CD4-positive, CD25-positive, alpha-beta regulatory T cell (primary cell): ENCODE measurements around the gene DENND4C. TPM values are rescaled to one million over a fixed set of nuclear protein-coding genes. Genes with fewer than 3 reads are reported as not detected.

Source experiments
- ATAC-seq, 2 donors: fragments of 150-1000 bp; cut with Tn5 transposase; one replicate each; pipeline ENCODE4 v1.10.0; 2021; ENCODE audit warnings: low read depth in 2 of 2, moderate number of reproducible peaks in 2 of 2, moderate library complexity in 1 of 2
- DNase-seq, 3 donors: peaks; one replicate each; pipeline versions ENCODE4 v3.0.0 to v3.0.0-alpha.2; 2012 to 2022; ENCODE audit warnings: mixed read lengths in 1 of 3
- H3K27ac ChIP-seq: one replicate; pipeline ENCODE4 v1.7.0; 2013; ENCODE audit warnings: mild to moderate bottlenecking, low read length; ENCODE audit not compliant: insufficient read depth, poor library complexity, severe bottlenecking
- H3K27me3 ChIP-seq: one replicate; pipeline ENCODE4 v1.7.0; 2013; ENCODE audit warnings: low read length; ENCODE audit not compliant: control insufficient read depth, insufficient read depth
- H3K36me3 ChIP-seq: one replicate; pipeline ENCODE4 v1.7.0; 2013; ENCODE audit warnings: mild to moderate bottlenecking, low read length, moderate library complexity; ENCODE audit not compliant: control insufficient read depth, insufficient read depth
- H3K4me1 ChIP-seq: 2 replicates; pipeline ENCODE4 v1.7.0; 2013; ENCODE audit warnings: mild to moderate bottlenecking, low read length; ENCODE audit not compliant: insufficient read depth, control insufficient read depth, poor library complexity, severe bottlenecking
- H3K4me3 ChIP-seq: one replicate; pipeline ENCODE4 v1.7.0; 2013; ENCODE audit warnings: low read depth, mild to moderate bottlenecking, low read length, moderate library complexity
- H3K9me3 ChIP-seq, 2 experiments: 1 replicate in 1 of 2; 2 replicates in 1 of 2; pipeline ENCODE4 v1.7.0; 2013; ENCODE audit warnings: low read length in 2 of 2, mild to moderate bottlenecking in 1 of 2, moderate library complexity in 1 of 2; ENCODE audit not compliant: control insufficient read depth in 2 of 2
- H3K27ac Mint-ChIP-seq, 3 donors: one replicate each; pipeline ENCODE4 v1.8.0; 2020 to 2022; ENCODE audit warnings: mild to moderate bottlenecking in 3 of 3, mixed read lengths in 3 of 3, moderate library complexity in 2 of 3
- H3K27me3 Mint-ChIP-seq: one replicate; pipeline ENCODE4 v1.8.0; 2022; ENCODE audit warnings: mild to moderate bottlenecking, mixed read lengths
- H3K36me3 Mint-ChIP-seq: one replicate; pipeline ENCODE4 v1.8.0; 2020; ENCODE audit warnings: mixed read lengths
- H3K4me1 Mint-ChIP-seq, 4 donors: one replicate each; pipeline ENCODE4 v1.8.0; 2020 to 2022; ENCODE audit warnings: mixed read lengths in 4 of 4, mild to moderate bottlenecking in 1 of 4
- H3K4me3 Mint-ChIP-seq, 4 donors: one replicate each; pipeline ENCODE4 v1.8.0; 2020 to 2022; ENCODE audit warnings: mild to moderate bottlenecking in 4 of 4, mixed read lengths in 4 of 4, moderate library complexity in 3 of 4
- H3K9me3 Mint-ChIP-seq, 7 donors: one replicate each; pipeline ENCODE4 v1.8.0; 2020 to 2022; ENCODE audit warnings: mixed read lengths in 7 of 7, mild to moderate bottlenecking in 3 of 7, moderate library complexity in 2 of 7
- polyA plus RNA-seq, 4 donors: library from polyadenylated mRNA; unstranded; fragments of 300-500 nt; fragmentation: Illumina TruSeq; gene quantifications; one replicate each; pipeline ENCODE4 v1.2.3, GENCODE V29; 2021
- total RNA-seq: library from RNA; stranded (reverse); gene quantifications from one replicate; pipeline ENCODE4 v1.2.3, GENCODE V29; 2022

Gene DENND4C
- total and polyA plus RNA-seq, 5 donors from 2014 or later = 25.6 to 47.7 (median 32.4) TPM

DNA sequence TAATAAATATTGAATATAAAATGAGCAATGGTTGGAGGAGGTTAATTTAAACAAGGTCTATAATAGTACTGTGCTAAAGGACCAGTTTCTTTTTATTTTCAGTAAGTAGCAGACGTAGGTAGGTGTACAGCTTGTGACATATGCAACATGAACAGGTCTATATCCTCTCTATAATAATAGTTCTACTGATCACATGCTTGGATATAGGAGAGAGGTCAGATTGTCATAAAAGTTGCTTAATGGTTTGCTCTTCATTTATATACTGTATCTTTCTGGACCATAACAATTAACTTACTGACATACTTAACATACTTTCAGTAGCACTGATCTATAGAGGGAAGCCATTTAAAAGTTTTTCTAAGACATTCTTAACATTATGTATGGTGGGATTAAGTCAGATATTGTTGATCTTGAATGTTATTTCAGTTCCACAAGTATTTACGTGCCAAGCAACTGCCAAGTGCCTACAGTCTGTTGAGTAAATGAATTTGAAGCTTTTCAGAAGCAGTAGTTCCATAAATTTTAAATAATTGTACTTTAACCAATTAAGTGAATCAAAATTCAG is 68.0 kb downstream of the DENND4C start:
- Histone ChIP-seq H3K27ac (no peak overlapping the region), H3K27me3 (no peaks in the 10 kb centered on the region), H3K36me3 (peaks cover 65% of the 10 kb centered on the region), H3K4me1 (no peaks in the 10 kb centered on the region), H3K9me3 (no peaks in the 10 kb centered on the region), H3K4me3 (no peak overlapping the region)
- ATAC-seq = no peak
- Mint-ChIP-seq H3K4me3 (no peak overlapping the region), H3K36me3 (peaks cover 41% of the 10 kb centered on the region), H3K27ac (peak overlapping the region in 1 of 3 donors; percentile 43), H3K9me3 (no peaks in the 10 kb centered on the region), H3K4me1 (peaks cover 0 to 12% (median 3%) of the 10 kb centered on the region in 4 donors), H3K27me3 (no peaks in the 10 kb centered on the region)
- no peak for DNase-seq

DNA sequence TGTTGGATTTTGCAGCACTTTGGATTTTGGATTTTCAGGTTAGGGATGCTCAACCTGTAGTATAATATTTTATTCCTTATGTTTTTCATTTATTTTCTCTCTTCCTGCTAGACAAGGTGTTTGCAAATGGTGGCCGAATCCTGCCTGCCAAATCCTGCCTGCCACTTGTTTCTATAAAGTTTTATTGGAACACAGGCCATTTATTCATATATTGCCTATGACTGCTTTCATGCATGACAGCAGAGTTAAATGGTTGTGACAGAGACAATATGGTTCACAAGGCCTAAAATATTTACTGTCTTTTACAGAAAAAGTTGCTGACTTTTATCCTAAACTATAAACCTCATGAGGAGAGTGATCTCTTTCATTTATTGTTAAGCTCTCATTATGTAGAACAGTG is 72.7 kb downstream of the DENND4C start:
- Mint-ChIP-seq H3K36me3 (peaks cover 38% of the 10 kb centered on the region), H3K4me1 (peaks cover 0 to 9% (median 2%) of the 10 kb centered on the region in 4 donors), H3K9me3 (no peaks in the 10 kb centered on the region), H3K27me3 (no peaks in the 10 kb centered on the region), H3K4me3 (no peak overlapping the region), H3K27ac (no peak overlapping the region)
- ATAC-seq (no peak), DNase-seq (no peak)
- Histone ChIP-seq H3K4me1 (no peaks in the 10 kb centered on the region), H3K27ac (no peak overlapping the region), H3K36me3 (peaks cover 52% of the 10 kb centered on the region), H3K4me3 (no peak overlapping the region), H3K27me3 (no peaks in the 10 kb centered on the region), H3K9me3 (no peaks in the 10 kb centered on the region)

GRCh38 chr9:19306568-19306967 is 76.1 kb downstream of the DENND4C start:
- Mint-ChIP-seq H3K4me3 (no peak overlapping the region), H3K4me1 (peaks cover 0 to 7% (median 4%) of the 10 kb centered on the region in 4 donors), H3K27me3 (no peaks in the 10 kb centered on the region), H3K36me3 (peaks cover 33% of the 10 kb centered on the region), H3K27ac (no peak overlapping the region), H3K9me3 (no peaks in the 10 kb centered on the region)
- Histone ChIP-seq H3K36me3 (peaks cover 27% of the 10 kb centered on the region), H3K4me3 (no peak overlapping the region), H3K27me3 (no peaks in the 10 kb centered on the region), H3K9me3 (no peaks in the 10 kb centered on the region), H3K27ac (no peak overlapping the region), H3K4me1 (no peaks in the 10 kb centered on the region)
- no peak for ATAC-seq
- no peak for DNase-seq

GRCh38 chr9:19310246-19310645 is 79.8 kb downstream of the DENND4C start:
- Mint-ChIP-seq H3K27ac (no peak overlapping the region), H3K27me3 (no peaks in the 10 kb centered on the region), H3K36me3 (peaks cover 22% of the 10 kb centered on the region), H3K4me3 (no peak overlapping the region), H3K4me1 (peaks cover 0 to 10% (median 5%) of the 10 kb centered on the region in 4 donors), H3K9me3 (no peaks in the 10 kb centered on the region)
- Histone ChIP-seq H3K27me3 (no peaks in the 10 kb centered on the region), H3K4me1 (no peaks in the 10 kb centered on the region), H3K27ac (no peak overlapping the region), H3K36me3 (peaks cover 20% of the 10 kb centered on the region), H3K4me3 (no peak overlapping the region), H3K9me3 (no peaks in the 10 kb centered on the region)
- DNase-seq (no peak), ATAC-seq (no peak)

DNA sequence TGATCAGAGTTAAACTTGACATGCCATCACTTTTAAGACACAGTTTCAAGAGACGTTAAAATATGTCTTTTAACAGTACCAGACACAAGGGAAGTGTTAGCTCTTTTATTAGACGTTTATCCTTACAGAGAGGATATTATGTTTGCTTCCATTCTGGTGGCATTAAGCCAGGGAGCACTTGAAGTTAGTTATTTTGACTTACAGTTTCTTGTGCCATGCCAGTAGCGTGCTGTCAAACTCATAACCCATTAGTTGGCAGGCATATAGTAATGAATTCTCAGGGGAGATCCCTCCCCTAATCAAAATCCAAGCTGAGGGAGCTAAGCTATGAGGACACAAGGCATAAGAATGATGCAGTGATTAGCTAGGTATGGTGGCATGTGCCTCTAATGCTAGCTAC is 83.1 kb downstream of the DENND4C start:
- Mint-ChIP-seq H3K27ac (peak overlapping the region in 1 of 3 donors; percentile 35), H3K9me3 (no peaks in the 10 kb centered on the region), H3K36me3 (peaks cover 9% of the 10 kb centered on the region), H3K27me3 (no peaks in the 10 kb centered on the region), H3K4me3 (no peak overlapping the region), H3K4me1 (peaks cover 0 to 4% (median 1%) of the 10 kb centered on the region in 4 donors)
- H3K9me3 ChIP-seq = no peaks in the 10 kb centered on the region
- no peaks in the 10 kb centered on the region for H3K4me1 ChIP-seq
- no peak overlapping the region for H3K4me3 ChIP-seq
- no peak overlapping the region for H3K27ac ChIP-seq
- ATAC-seq (no peak), DNase-seq (no peak)
- H3K27me3 ChIP-seq = no peaks in the 10 kb centered on the region
- H3K36me3 ChIP-seq = peaks cover 24% of the 10 kb centered on the region

DNA sequence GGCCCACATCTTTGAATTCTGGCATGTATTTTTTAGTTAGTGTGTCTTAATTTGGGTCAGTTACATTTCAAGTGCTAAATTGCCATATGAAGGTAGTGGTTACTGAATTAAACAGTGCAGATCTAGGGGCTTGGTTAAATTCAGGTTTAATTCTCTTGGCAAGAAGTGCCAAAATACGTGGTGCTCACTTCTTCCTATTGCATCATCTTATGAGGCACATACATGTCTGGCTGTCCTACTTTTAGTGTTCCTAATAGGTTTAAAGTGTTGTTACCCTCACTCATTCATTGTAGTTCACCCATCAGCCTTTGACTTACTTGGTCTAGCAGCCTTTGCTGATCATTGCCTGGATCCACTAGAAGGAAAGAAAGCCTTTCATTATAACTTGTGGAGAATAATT is 90.0 kb downstream of the DENND4C start:
- Mint-ChIP-seq H3K27me3 (no peaks in the 10 kb centered on the region), H3K36me3 (peaks cover 28% of the 10 kb centered on the region), H3K27ac (no peak overlapping the region), H3K4me1 (peaks cover under 1 to 11% (median 5%) of the 10 kb centered on the region in 4 donors), H3K4me3 (no peak overlapping the region), H3K9me3 (no peaks in the 10 kb centered on the region)
- DNase-seq (no peak), ATAC-seq (no peak)
- peaks cover 33% of the 10 kb centered on the region for H3K36me3 ChIP-seq
- no peaks in the 10 kb centered on the region for H3K9me3 ChIP-seq
- H3K27me3 ChIP-seq = no peaks in the 10 kb centered on the region
- H3K4me1 ChIP-seq = peaks cover 2% of the 10 kb centered on the region
- H3K27ac ChIP-seq = no peak overlapping the region
- H3K4me3 ChIP-seq = no peak overlapping the region

DNA sequence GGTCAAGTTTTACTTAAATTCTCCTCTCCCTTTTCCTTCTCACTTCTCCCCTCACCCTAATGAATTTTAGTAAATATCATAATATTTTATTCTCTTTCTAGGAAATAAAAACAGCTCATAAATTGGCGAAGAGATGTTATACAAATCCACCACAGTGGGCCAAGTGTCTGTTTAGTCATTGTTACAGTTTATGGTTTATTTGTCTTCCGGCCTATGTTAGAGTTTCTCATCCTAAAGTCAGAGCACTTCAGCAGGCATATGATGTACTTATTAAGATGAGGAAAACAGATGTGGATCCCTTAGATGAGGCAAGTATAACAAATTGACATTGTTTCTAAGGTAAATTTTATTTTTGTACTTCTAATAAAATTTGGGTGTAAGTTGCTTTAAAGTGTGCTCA is 101.4 kb downstream of the DENND4C start:
- ATAC-seq = no peak
- Histone ChIP-seq H3K9me3 (no peaks in the 10 kb centered on the region), H3K36me3 (peaks cover 52% of the 10 kb centered on the region), H3K4me1 (no peaks in the 10 kb centered on the region), H3K27ac (no peak overlapping the region), H3K27me3 (no peaks in the 10 kb centered on the region), H3K4me3 (no peak overlapping the region)
- H3K27me3 Mint-ChIP-seq = no peaks in the 10 kb centered on the region
- no peak overlapping the region for H3K4me3 Mint-ChIP-seq
- H3K27ac Mint-ChIP-seq = no peak overlapping the region
- peaks cover 0 to 2% (median 0%) of the 10 kb centered on the region in 7 donors for H3K9me3 Mint-ChIP-seq
- H3K36me3 Mint-ChIP-seq = peaks cover 37% of the 10 kb centered on the region
- DNase-seq = no peak
- no peaks in the 10 kb centered on the region for H3K4me1 Mint-ChIP-seq

DNA sequence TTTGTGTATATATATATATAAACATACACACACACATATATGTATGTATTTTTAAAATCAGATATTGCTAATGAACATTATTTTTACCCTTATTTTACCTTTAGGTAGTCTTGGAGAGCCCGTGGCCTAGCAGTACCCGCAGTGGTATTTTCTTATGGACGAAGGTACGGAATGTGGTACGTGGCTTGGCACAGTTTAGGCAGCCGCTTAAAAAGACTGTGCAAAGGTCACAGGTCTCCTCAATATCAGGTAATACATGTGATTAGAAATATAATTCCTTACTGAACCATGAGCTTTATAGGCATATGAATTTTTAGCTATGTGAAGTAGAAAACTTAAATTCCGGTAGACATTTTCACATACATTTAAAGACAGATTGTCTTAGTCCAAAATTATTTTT is 105.7 kb downstream of the DENND4C start:
- Mint-ChIP-seq H3K4me1 (no peaks in the 10 kb centered on the region), H3K27me3 (no peaks in the 10 kb centered on the region), H3K9me3 (peaks cover 0 to 2% (median 0%) of the 10 kb centered on the region in 7 donors), H3K36me3 (peaks cover 44% of the 10 kb centered on the region), H3K4me3 (no peak overlapping the region), H3K27ac (no peak overlapping the region)
- Histone ChIP-seq H3K4me3 (no peak overlapping the region), H3K27ac (no peak overlapping the region), H3K36me3 (peaks cover 68% of the 10 kb centered on the region), H3K27me3 (no peaks in the 10 kb centered on the region), H3K9me3 (no peaks in the 10 kb centered on the region), H3K4me1 (no peaks in the 10 kb centered on the region)
- DNase-seq = no peak
- ATAC-seq = no peak
